Vagina (tissue), 2 donors: Measurements from ENCODE around the gene CLIC1.

ENCODE experiments used
- POLR2A ChIP-seq, 2 donors: fragments of 450-650 bp; IDR thresholded peaks; one replicate each; pipeline ENCODE4 v1.6.1; 2017; ENCODE audit warnings: antibody characterized with exemption in 2 of 2, mild to moderate bottlenecking in 2 of 2, moderate library complexity in 2 of 2
- TF ChIP-seq, protein P1 (sequence below), 3 experiments: fragments of 450-650 bp in 2 of 3; fragments of 200-600 bp in 1 of 3; sonication (generic) in 1 of 3; IDR thresholded peaks; one replicate each; pipeline ENCODE4 v1.5.1; 2017 to 2019; ENCODE audit warnings: antibody characterized with exemption in 3 of 3, mild to moderate bottlenecking in 2 of 3, moderate library complexity in 2 of 3

DNA sequence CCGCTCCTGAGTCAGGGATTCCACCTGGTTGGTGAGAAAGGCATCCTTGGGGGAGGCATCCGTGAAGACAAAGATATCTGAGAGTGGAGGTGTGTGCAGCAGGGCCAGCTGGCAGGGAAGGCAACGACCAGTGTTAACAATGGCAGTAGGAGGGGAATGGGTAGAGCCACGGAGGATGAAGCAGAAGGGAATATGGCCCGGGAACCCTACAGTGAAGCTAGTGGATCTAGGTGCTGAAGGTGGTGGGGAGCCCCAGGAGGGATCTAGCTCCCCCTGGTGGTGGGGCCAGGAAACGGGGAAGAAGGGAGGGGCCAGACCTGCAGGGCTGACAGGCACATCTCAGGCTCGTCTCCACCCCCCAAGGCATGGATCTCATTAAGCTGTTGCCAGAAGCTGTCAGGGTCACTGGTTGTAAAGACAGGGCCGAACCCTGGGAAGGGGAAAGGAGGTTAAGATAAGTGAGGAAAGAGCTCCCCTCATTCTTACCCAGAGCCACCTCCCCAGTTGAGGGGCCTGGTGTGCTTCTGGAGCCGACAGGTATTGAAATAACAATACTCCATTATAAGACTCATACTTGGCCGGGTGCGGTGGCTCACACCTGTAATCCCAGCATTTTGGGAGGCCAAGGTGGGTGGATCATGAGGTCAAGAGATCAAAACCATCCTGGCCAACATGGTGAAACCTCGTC lies 33.5 kb upstream of the CLIC1 start:
- TF ChIP-seq POLR2A (IDR thresholded peaks at IDR 0.05): no peak
- TF ChIP-seq, protein P1, sequence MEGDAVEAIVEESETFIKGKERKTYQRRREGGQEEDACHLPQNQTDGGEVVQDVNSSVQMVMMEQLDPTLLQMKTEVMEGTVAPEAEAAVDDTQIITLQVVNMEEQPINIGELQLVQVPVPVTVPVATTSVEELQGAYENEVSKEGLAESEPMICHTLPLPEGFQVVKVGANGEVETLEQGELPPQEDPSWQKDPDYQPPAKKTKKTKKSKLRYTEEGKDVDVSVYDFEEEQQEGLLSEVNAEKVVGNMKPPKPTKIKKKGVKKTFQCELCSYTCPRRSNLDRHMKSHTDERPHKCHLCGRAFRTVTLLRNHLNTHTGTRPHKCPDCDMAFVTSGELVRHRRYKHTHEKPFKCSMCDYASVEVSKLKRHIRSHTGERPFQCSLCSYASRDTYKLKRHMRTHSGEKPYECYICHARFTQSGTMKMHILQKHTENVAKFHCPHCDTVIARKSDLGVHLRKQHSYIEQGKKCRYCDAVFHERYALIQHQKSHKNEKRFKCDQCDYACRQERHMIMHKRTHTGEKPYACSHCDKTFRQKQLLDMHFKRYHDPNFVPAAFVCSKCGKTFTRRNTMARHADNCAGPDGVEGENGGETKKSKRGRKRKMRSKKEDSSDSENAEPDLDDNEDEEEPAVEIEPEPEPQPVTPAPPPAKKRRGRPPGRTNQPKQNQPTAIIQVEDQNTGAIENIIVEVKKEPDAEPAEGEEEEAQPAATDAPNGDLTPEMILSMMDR (IDR thresholded peaks at IDR 0.05): peak in 2 of 3 experiments; percentile 26 to 61
